ENCODE results near the gene GPSM1.

Gene GPSM1

GRCh38 chr9:136361754-136362449, 34.6 kb downstream of the GPSM1 start:
- DNase-seq (ENCODE audit: low read depth): no peak

GRCh38 chr9:136362450-136362784, 35.1 kb downstream of the GPSM1 start:
- DNase-seq (ENCODE audit: low read depth): no peak

DNA sequence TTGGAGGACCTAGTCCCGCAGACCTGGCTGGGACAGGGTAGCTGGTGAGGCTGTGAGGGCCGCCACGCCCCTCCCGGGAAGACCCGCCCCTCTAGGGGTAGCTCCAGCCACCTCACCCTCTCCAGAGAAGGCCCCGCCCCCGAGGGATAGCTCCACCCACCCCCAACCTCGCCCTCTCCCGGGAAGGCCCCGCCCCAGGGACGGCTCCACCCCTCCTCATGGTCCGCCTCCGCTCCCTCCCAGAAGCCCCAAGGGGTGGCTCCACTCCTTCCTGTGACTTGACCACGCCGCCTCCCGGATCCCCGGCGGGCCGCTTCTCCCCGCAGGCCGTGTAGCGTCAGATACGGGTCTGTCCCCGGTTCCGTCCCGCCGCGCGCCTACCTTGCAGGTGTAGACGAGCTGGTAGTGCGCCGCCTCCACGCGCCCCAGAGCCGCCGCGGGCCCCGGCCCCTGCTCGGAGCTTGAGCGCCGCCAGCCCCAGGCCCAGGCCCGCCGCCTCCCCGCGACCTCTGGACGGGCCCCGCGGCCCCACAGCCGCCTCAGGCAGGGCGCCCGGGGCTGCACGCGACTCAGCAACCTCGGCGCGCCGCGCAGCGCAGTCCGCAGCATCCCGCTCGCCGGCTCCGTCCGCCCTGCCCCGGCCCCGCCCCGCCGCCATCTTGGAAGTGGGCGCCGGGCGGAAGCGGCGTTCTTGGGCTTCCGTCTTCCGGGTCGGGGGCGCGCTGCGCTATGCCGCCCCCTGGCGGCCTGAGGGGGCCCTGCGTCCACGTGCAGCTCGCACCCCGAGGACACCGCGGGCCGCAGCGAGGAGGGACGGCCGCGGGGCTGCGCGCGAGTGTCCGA, 36.0 kb downstream of the GPSM1 start, which contains the start of gene DNLZ:
Gene DNLZ (minus strand): TSS at position 639 of the 843 bp plus-strand sequence. CDS start 30 bp downstream, at position 609.
- peak; percentile 92 for DNase-seq (ENCODE audit: low read depth)

DNA sequence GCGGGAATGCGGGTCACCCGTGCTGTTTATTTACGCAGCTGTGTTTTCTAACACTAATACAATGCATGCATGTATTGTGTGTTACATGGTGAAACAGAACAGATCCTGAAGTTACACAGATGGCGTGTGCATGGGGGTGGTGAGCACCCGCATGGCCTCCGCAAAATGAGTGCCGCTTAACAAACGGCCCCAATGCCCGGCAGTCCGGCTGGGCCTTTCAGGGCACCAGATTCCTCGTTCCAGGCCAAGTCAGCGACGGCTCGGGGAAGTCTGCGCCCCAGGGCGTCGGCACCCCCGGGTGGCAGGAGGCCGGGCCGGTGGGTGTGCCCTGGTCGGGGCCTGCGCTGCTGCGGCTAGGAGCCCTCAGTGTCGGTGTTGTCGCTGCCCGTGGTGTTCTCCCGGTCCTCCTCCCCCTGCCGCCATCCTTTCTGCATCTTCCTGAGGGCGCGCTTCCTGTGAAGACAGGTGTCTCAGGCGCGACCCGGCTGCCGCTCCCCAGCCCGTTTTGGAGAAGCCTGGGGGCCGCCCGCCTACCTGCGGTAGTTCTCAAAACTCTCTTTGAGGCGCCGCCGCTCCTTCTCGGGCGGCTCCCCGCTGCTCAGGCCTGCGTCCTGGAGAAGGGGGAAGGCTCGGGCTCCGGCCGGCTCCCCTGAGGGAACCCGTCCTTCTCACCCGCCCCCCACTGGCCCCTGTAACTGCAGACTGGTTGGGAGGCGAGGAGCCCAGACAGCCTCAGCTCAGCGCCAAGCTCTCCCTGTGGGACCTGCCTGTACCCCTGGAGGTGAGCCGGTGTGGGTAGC, 36.8 kb downstream of the GPSM1 start:
- no peak for DNase-seq (ENCODE audit: low read depth)

- no peak for DNase-seq (ENCODE audit: low read depth)
These were observed 37.8 kb downstream of the GPSM1 start for GRCh38 chr9:136364942-136365774.

- DNase-seq (ENCODE audit: low read depth): no peak
These were observed 38.5 kb downstream of the GPSM1 start for GRCh38 chr9:136365775-136366222.

GRCh38 chr9:136366826-136367225, 39.5 kb downstream of the GPSM1 start:
- DNase-seq (ENCODE audit: low read depth): no peak

- no peak for DNase-seq (ENCODE audit: low read depth)
These were observed 40.2 kb downstream of the GPSM1 start for GRCh38 chr9:136367296-136368145.

DNA sequence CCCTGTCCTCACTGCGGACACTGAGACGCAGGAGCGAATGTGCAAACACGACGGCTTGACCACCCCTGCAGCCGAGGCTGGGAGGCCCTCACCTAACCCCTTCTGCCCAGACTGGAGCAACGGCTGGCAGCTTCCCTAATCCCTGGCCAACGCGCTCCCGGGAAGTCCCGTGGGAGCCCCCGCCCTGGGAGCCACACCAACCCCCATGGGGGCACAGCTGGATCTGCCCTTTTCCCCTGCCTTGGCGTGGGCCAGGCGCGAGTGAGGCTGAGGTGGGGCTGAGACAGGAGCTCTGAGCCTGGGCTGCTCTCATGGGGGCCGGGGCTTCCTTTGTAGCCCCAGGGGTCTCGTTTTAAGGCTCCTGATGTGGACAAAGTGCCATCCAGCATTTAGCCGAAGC, 40.9 kb downstream of the GPSM1 start:
- DNase-seq (ENCODE audit: low read depth): no peak

- DNase-seq (ENCODE audit: low read depth): no peak
These were observed 42.7 kb downstream of the GPSM1 start for GRCh38 chr9:136370037-136370436.

DNA sequence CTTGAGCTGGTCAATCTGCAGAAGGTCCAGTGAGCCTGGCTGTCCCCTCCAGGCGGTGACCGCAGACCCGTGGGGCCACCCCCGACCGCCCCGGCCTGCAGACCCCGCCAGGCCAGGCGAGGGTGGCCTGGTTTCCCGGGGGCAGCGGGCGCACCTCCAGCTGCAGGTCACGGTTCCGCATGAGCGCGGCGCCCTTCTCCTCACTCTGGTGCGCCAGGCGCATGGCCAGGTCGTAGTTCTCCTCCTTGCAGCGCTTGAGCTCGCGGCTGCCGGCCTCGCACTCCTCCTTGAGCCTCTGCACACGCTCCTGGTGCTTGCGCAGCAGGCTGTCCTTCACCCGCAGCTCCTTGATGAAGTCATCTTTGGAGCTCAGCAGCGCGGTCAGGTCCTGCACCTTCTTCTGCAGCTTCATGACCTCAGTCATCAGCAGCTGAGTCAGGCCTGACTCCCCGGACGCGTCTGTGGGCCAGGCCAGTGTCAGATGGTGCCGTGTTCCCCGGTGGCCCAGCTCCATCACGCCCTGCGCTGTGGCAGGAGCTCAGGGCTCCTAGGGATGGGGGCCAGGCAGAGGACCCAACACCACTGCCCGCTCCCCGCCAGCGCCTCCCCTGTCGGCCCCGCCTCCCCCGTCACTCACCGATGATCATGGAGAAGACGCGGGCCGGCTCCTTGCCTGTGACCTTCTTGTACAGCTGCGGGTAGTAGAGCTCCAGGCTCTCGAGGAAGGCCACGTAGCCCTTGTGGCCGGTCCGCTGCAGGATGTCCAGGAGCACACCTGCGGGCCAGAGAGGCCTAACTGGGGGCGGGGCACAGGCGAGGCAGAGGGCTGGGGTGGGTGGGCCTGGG, 43.6 kb downstream of the GPSM1 start:
- no peak for DNase-seq (ENCODE audit: low read depth)

GRCh38 chr9:136371533-136371880, 44.2 kb downstream of the GPSM1 start:
- DNase-seq (ENCODE audit: low read depth): no peak

GRCh38 chr9:136372006-136372405, 44.7 kb downstream of the GPSM1 start:
- no peak for DNase-seq (ENCODE audit: low read depth)

- no peak for DNase-seq (ENCODE audit: low read depth)
These were observed 45.4 kb downstream of the GPSM1 start for GRCh38 chr9:136372561-136373299.

DNA sequence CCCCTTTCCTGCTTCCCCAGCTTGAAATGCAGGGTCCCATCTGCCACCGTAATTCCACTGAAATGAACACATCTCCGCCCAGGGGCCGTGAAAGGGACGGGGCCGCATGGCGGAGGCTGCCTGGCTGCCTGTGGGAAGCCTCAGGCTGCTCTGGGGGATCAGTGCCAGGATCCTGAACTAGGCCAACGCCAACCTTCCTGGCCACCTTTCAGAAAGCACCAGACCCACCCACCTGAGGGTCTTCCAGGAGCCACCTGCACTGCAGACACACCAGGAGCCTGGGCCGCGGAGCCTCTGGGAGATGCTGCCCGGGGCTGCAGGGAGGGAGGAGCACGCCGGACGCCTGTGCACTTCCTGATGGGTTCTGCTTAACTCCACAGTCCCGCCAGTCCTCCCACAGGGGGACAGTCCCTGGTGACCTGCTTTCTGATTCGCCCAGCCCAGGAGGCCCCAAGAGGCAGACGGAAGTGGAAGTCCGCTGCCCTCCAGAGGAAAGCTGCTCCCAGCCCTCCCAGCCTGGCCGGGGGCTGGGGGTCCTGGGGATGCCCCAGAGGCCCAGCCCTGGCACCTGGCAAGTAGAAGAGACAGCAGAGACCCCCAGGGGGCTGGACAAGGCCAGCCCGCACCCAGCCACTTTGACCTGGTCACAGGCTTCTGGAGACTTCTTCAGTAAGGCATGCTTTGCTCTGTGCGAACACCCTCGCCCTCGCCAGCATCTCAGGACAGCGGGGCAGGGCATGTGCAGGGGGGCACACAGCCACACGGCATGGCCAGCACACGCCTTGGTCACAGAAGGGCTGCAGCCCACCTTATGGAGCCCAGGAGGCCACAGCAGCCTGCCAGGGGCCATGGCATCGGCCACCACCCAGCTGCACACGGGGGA, 46.2 kb downstream of the GPSM1 start, which contains the start of gene CARD9:
Gene CARD9 (minus strand): TSS at position 370 of the 883 bp plus-strand sequence. CDS start 1,591 bp downstream, outside the sequence.
- DNase-seq (ENCODE audit: low read depth): no peak

GRCh38 chr9:136374183-136374575, 46.8 kb downstream of the GPSM1 start:
- no peak for DNase-seq (ENCODE audit: low read depth)

DNA sequence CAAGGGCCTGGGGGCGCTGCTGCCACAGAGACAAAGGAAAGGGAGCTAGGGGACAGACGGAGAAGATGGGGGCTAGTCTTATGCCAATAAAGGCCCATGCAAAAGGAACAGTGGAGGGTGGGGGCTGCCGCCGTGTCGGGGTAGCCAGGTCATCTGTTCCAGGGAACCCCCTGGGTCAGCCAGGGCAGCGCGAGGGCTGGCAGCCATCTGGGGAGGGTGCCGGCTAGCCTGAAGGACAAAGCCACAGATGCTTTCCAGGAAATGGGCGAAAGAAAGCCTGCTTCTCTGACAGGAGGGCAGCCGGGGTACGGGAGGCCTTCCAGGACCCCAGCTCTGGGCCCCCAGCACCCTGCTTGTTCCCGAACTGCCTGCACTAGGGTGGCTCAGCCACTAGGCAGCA, 47.8 kb downstream of the GPSM1 start:
- no peak for DNase-seq (ENCODE audit: low read depth)

- DNase-seq (ENCODE audit: low read depth): no peak
These were observed 49.1 kb downstream of the GPSM1 start for GRCh38 chr9:136376457-136376856.

All from activated T-cell treated with anti-CD3 and anti-CD28 coated beads for 24 hours (primary cell).